ENCODE results near the gene FER.
"Not testable (repeated sequence)": the region's sequence is repeated elsewhere in the genome, so short reads cannot be mapped to it uniquely, and the experiment has no call there.

The FER gene

DNA sequence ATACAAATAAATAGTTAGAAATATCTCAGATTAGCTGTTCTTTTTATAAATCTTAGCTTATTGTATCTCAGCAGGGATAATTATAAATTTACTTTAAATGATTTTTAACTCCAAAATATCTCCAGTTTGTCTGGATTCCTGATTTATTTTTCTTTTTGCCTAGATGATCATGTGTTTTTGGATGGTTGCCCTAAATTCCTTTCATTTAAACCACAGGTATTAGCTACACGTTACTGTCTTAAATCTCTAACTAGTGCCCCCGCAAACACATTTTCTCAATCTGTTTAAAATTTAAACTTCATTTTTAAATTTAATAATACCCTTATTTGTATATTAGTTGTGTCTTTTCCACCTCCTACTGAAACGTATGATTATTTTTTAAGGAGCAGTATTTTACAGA, 5.6 kb downstream of the FER start:
- Mint-ChIP-seq H3K9me3 (no peaks in the 10 kb centered on the region), H3K27ac (ENCODE audit: low read depth) (no peak overlapping the region), H3K4me1 (peaks cover 7% of the 10 kb centered on the region), H3K27me3 (no peaks in the 10 kb centered on the region), H3K4me3 (no peak overlapping the region), H3K36me3 (ENCODE audit: insufficient read depth) (peaks cover 8% of the 10 kb centered on the region)
- DNase-seq (ENCODE audit: low spot score in 2 of 2): no peak
- no peak for ATAC-seq (replicated peaks; ENCODE audit: extremely low read depth, poor library complexity, severe bottlenecking)

GRCh38 chr5:108753877-108754276, 6.2 kb downstream of the FER start:
- ATAC-seq (replicated peaks; ENCODE audit: extremely low read depth, poor library complexity, severe bottlenecking) (no peak), DNase-seq (ENCODE audit: low spot score in 2 of 2) (no peak)
- Mint-ChIP-seq H3K4me1 (peaks cover 7% of the 10 kb centered on the region), H3K9me3 (no peaks in the 10 kb centered on the region), H3K36me3 (ENCODE audit: insufficient read depth) (peaks cover 3% of the 10 kb centered on the region), H3K27ac (ENCODE audit: low read depth) (no peak overlapping the region), H3K4me3 (no peak overlapping the region), H3K27me3 (no peaks in the 10 kb centered on the region)

DNA sequence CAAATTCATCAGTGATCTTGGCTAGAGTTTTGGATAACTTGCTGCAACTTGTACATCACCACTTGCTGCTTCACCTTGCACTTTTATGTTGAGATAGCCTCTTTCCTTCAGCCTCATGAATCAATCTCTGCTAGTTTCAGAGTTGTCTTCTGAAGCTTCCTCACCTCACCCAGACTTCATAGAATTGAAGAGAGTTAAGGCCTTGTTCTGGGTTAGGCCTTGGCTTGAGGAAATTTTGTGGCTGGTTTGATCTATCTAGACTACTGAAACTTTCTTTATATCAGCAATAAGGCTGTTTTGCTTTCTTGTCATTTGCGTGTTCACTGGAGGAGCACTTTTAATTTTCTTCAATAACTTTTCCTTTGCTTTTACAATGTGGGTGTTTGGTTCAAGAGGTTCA, 12.8 kb downstream of the FER start:
- ATAC-seq (replicated peaks; ENCODE audit: extremely low read depth, poor library complexity, severe bottlenecking) (peak; percentile 24), DNase-seq (ENCODE audit: low spot score in 2 of 2) (no peak)
- H3K4me1 Mint-ChIP-seq: no peaks in the 10 kb centered on the region
- no peaks in the 10 kb centered on the region for H3K36me3 Mint-ChIP-seq (ENCODE audit: insufficient read depth)
- no peak overlapping the region for H3K4me3 Mint-ChIP-seq
- no peaks in the 10 kb centered on the region for H3K27me3 Mint-ChIP-seq
- no peaks in the 10 kb centered on the region for H3K9me3 Mint-ChIP-seq
- no peak overlapping the region for H3K27ac Mint-ChIP-seq (ENCODE audit: low read depth)

GRCh38 chr5:108762660-108763059, 15.0 kb downstream of the FER start:
- H3K27ac Mint-ChIP-seq (ENCODE audit: low read depth): no peak overlapping the region
- H3K4me1 Mint-ChIP-seq: no peaks in the 10 kb centered on the region

DNA sequence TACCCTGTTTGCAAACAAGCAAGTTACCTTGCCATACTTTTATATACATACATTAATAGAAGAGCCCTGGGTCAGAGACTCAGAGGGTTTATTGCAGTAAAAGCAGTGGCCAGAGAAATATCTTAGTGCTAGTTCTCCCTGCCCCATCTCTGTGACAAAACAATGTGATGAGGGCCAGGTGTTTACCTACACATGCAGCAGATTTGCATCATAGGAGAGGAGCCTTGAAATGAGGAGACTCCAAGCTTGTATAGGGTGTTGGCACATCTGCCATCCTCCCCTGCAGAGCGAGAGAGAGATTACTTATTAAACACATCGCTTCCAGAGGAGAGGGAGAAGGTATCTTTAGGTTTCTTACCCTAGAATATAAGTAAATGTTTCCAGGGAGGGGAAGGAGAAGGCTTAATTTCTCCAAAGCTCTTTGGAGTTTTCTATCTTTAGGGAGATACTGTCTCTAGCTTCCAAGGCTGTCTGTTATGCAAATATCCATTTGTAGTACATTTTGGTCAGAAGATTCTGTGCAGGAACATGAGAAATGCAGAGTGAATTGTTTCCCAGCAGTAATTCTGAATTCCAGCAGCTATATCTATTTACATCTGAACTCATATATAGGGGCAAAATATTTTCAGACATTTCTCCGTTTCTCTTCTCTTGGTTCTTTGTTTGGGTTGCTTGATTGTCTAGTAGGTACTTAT, 15.7 kb downstream of the FER start:
- Mint-ChIP-seq H3K27me3 (no peaks in the 10 kb centered on the region), H3K27ac (ENCODE audit: low read depth) (no peak overlapping the region), H3K36me3 (ENCODE audit: insufficient read depth) (no peaks in the 10 kb centered on the region), H3K4me1 (no peaks in the 10 kb centered on the region), H3K4me3 (no peak overlapping the region), H3K9me3 (no peaks in the 10 kb centered on the region)
- ATAC-seq (replicated peaks; ENCODE audit: extremely low read depth, poor library complexity, severe bottlenecking) (no peak), DNase-seq (ENCODE audit: low spot score in 2 of 2) (no peak)

More at GRCh38 chr5:108762660-108763059, 15.0 kb downstream of the FER start:
- no peak for ATAC-seq (replicated peaks; ENCODE audit: extremely low read depth, poor library complexity, severe bottlenecking)
- no peak for DNase-seq (ENCODE audit: low spot score in 2 of 2)
- H3K27me3 Mint-ChIP-seq: no peaks in the 10 kb centered on the region
- H3K4me3 Mint-ChIP-seq: no peak overlapping the region
- no peaks in the 10 kb centered on the region for H3K36me3 Mint-ChIP-seq (ENCODE audit: insufficient read depth)
- H3K9me3 Mint-ChIP-seq: no peaks in the 10 kb centered on the region

DNA sequence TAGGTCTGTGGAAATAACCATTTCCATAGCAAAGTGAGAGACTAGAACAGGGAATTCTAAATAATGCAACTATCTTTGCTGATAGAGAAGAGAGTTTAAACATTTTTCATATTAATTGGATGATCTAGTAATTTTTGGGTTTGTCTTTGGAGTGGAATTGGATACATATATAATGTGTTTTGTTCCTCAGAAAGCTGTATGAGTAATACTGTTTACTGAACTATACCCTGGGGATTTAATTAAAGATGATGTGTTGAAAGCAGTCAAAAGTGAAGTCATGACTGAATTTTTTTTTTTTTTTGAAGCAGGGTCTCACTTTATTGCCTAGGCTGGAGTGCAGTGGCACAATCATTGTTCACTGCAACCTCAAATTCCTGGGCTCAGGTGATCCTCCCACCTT, 17.9 kb downstream of the FER start:
- no peaks in the 10 kb centered on the region for H3K9me3 Mint-ChIP-seq
- no peak overlapping the region for H3K4me3 Mint-ChIP-seq
- H3K27me3 Mint-ChIP-seq: no peaks in the 10 kb centered on the region
- H3K4me1 Mint-ChIP-seq: peaks cover 9% of the 10 kb centered on the region
- DNase-seq (ENCODE audit: low spot score in 2 of 2) (no peak), ATAC-seq (replicated peaks; ENCODE audit: extremely low read depth, poor library complexity, severe bottlenecking) (no peak)
- no peak overlapping the region for H3K27ac Mint-ChIP-seq (ENCODE audit: low read depth)
- no peaks in the 10 kb centered on the region for H3K36me3 Mint-ChIP-seq (ENCODE audit: insufficient read depth)

DNA sequence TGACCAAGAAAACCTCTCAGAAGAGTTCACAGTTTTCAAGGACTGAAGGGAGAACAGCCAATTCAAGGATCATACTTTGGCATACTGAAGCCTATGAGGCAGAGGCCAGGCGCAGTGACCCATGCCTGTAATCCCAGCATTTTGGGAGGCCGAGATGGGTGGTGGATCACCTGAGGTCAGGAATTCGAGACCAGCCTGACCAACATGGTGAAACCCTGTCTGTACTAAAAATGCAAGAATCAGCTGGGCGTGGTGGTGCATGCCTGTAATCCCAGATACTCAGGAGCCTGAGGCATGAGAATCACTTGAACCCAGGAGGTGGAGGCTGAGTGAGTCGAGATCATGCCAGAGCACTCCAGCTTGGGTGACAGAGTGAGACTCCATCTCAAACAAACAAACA, 19.2 kb downstream of the FER start:
- not testable (repeated sequence) for H3K36me3 Mint-ChIP-seq (ENCODE audit: insufficient read depth); H3K4me3 Mint-ChIP-seq; DNase-seq (ENCODE audit: low spot score in 2 of 2); H3K27ac Mint-ChIP-seq (ENCODE audit: low read depth); H3K4me1 Mint-ChIP-seq; H3K9me3 Mint-ChIP-seq; ATAC-seq (replicated peaks; ENCODE audit: extremely low read depth, poor library complexity, severe bottlenecking); H3K27me3 Mint-ChIP-seq

GRCh38 chr5:108769352-108769751, 21.7 kb downstream of the FER start:
- H3K27me3 Mint-ChIP-seq: no peaks in the 10 kb centered on the region
- peak; percentile 54 for ATAC-seq (replicated peaks; ENCODE audit: extremely low read depth, poor library complexity, severe bottlenecking)
- peaks cover 9% of the 10 kb centered on the region for H3K4me1 Mint-ChIP-seq
- no peaks in the 10 kb centered on the region for H3K36me3 Mint-ChIP-seq (ENCODE audit: insufficient read depth)
- H3K27ac Mint-ChIP-seq (ENCODE audit: low read depth): peak overlapping the region; percentile 1
- H3K9me3 Mint-ChIP-seq: peaks cover 5% of the 10 kb centered on the region
- peak overlapping the region; percentile 2 for H3K4me3 Mint-ChIP-seq
- no peak for DNase-seq (ENCODE audit: low spot score in 2 of 2)

DNA sequence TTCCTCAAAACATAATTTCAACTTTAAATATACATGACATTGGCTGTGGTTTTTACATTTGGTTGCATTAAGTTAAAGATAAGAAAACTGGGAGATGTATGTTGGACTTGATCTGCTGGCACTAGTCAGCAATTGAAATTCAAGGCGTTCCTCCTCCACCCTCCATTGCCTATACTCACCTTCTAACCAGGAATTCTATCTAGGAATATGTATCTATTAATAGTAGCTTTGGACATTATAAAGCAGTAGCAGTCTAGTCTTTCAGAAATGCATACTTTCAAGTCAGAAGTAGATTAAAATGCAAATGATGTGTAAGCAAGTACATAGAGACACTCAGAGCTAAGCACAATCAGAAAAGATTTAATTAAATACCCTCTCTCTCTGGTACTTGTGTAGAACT, 24.9 kb downstream of the FER start:
- Mint-ChIP-seq H3K36me3 (ENCODE audit: insufficient read depth) (peaks cover 2% of the 10 kb centered on the region), H3K27me3 (no peaks in the 10 kb centered on the region), H3K4me1 (peaks cover 9% of the 10 kb centered on the region), H3K4me3 (no peak overlapping the region), H3K27ac (ENCODE audit: low read depth) (no peak overlapping the region), H3K9me3 (peaks cover 5% of the 10 kb centered on the region)
- ATAC-seq (replicated peaks; ENCODE audit: extremely low read depth, poor library complexity, severe bottlenecking): no peak
- DNase-seq (ENCODE audit: low spot score in 2 of 2): no peak

DNA sequence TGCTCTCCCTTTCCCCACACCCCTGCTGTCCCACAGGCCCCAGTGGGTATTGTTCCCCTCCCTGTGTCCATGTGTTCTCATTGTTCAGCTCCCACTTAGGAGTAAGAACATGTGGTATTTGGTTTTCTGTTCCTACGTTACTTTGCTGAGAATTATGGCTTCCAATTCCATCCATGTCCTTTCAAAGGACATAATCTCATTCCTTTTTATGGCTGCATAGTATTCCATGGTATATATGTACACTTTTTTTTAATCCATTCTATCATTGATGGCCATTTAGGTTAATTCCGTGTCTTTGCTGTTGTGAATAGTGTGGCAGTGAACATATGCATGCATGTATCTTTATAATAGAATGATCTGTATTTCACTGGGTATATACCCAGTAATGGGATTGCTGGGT, 25.6 kb downstream of the FER start:
- H3K27ac Mint-ChIP-seq (ENCODE audit: low read depth): no peak overlapping the region
- DNase-seq (ENCODE audit: low spot score in 2 of 2) (no peak), ATAC-seq (replicated peaks; ENCODE audit: extremely low read depth, poor library complexity, severe bottlenecking) (no peak)
- peaks cover 9% of the 10 kb centered on the region for H3K4me1 Mint-ChIP-seq
- no peaks in the 10 kb centered on the region for H3K27me3 Mint-ChIP-seq
- no peak overlapping the region for H3K4me3 Mint-ChIP-seq
- peaks cover 5% of the 10 kb centered on the region for H3K9me3 Mint-ChIP-seq
- peaks cover 2% of the 10 kb centered on the region for H3K36me3 Mint-ChIP-seq (ENCODE audit: insufficient read depth)

DNA sequence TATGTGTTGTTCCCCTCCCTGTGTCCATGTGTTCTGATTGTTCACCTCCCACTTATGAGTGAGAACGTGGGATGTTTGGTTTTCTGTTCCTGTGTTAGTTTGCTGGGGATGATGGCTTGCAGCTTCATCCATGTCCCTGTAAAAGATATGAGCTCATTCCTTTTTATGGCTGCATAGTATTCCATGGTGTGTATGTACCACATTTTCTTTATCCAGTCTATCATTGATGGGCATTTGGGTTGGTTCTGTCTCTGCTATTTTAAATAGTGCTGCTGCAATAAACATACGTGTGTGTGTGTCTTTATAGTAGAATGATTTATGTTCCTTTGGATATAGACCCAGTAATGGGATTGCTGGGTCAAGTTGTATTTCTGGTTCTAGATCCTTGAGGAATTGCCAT, 26.4 kb downstream of the FER start:
- H3K4me1 Mint-ChIP-seq; DNase-seq (ENCODE audit: low spot score in 2 of 2); H3K36me3 Mint-ChIP-seq (ENCODE audit: insufficient read depth); H3K27ac Mint-ChIP-seq (ENCODE audit: low read depth); H3K27me3 Mint-ChIP-seq; ATAC-seq (replicated peaks; ENCODE audit: extremely low read depth, poor library complexity, severe bottlenecking); H3K4me3 Mint-ChIP-seq; H3K9me3 Mint-ChIP-seq: not testable (repeated sequence)

GRCh38 chr5:108777582-108777981, 29.9 kb downstream of the FER start:
- H3K36me3 Mint-ChIP-seq (ENCODE audit: insufficient read depth); H3K27ac Mint-ChIP-seq (ENCODE audit: low read depth); H3K4me3 Mint-ChIP-seq; ATAC-seq (replicated peaks; ENCODE audit: extremely low read depth, poor library complexity, severe bottlenecking); DNase-seq (ENCODE audit: low spot score in 2 of 2); H3K27me3 Mint-ChIP-seq; H3K9me3 Mint-ChIP-seq: not testable (repeated sequence)
- peaks cover 12% of the 10 kb centered on the region for H3K4me1 Mint-ChIP-seq

DNA sequence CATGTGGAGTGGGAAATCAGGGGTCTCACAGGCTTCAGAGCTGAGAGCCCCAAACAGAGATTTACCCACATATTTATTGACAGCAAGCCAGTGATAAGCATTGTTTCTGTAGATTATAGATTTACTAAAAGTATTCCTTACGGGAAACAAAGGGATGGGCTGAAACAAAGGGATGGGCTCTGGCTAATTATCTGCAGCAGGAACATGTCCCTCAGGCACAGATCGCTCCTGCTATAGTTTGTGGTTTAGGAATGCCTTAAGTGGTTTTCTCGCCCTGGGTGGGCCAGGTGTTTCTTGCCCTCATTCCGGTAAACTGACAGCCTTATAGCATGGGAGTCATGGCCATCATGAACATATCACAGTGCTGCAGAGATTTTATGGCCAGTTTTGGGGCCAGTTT, 36.9 kb downstream of the FER start:
- H3K4me1 Mint-ChIP-seq: peaks cover 32% of the 10 kb centered on the region
- not testable (repeated sequence) for H3K9me3 Mint-ChIP-seq; ATAC-seq (replicated peaks; ENCODE audit: extremely low read depth, poor library complexity, severe bottlenecking); H3K27me3 Mint-ChIP-seq; H3K27ac Mint-ChIP-seq (ENCODE audit: low read depth); H3K4me3 Mint-ChIP-seq; DNase-seq (ENCODE audit: low spot score in 2 of 2); H3K36me3 Mint-ChIP-seq (ENCODE audit: insufficient read depth)
